Activated CD8-positive, alpha-beta memory T cell treated with anti-CD3 and anti-CD28 coated beads, Interleukin-2, amount 10 ng/mL, durations not matched to agents 7 days and 5 days (primary cell): Measurements from ENCODE around the gene UBR4. TPM values are rescaled to one million over a fixed set of nuclear protein-coding genes. Genes with fewer than 3 reads are reported as not detected.

ENCODE experiments used
- ATAC-seq: fragments of 150-1000 bp; cut with Tn5 transposase; one replicate; pipeline ENCODE4 v1.10.0; 2021; ENCODE audit warnings: moderate library complexity
- CTCF ChIA-PET: fragments of 350-600 bp; sonication (Branson Sonifier 250); formaldehyde crosslinking; loops from one replicate; lab custom pipeline; 2021; ENCODE audit warnings: antibody characterized with exemption; lab: Charles Lee
- DNase-seq: peaks from one replicate; pipeline ENCODE4 v3.0.0-alpha.2; 2020
- H3K27ac Mint-ChIP-seq: one replicate; pipeline ENCODE4 v1.8.0; 2021; ENCODE audit warnings: mild to moderate bottlenecking, mixed read lengths
- H3K27me3 Mint-ChIP-seq: one replicate; pipeline ENCODE4 v1.8.0; 2021; ENCODE audit warnings: mixed read lengths
- H3K36me3 Mint-ChIP-seq: one replicate; pipeline ENCODE4 v1.8.0; 2021; ENCODE audit warnings: mild to moderate bottlenecking, mixed read lengths
- H3K4me1 Mint-ChIP-seq: one replicate; pipeline ENCODE4 v1.8.0; 2021; ENCODE audit warnings: mixed read lengths
- H3K4me3 Mint-ChIP-seq: one replicate; pipeline ENCODE4 v1.8.0; 2021; ENCODE audit warnings: mild to moderate bottlenecking, moderate library complexity, mixed read lengths
- H3K9me3 Mint-ChIP-seq: one replicate; pipeline ENCODE4 v1.8.0; 2022; ENCODE audit warnings: low read depth, mixed read lengths
- total RNA-seq, 2 experiments: library from RNA; stranded (reverse); gene quantifications; one replicate each; pipeline ENCODE4 v1.2.3, GENCODE V29; 2021

Gene UBR4
- total RNA-seq, 2 experiments from 2014 or later = 140 to 144 TPM

- Mint-ChIP-seq H3K4me1 (peaks cover 13% of the 10 kb centered on the region), H3K27me3 (no peaks in the 10 kb centered on the region), H3K27ac (no peak overlapping the region), H3K9me3 (no peaks in the 10 kb centered on the region), H3K36me3 (peaks cover 65% of the 10 kb centered on the region), H3K4me3 (no peak overlapping the region)
- no peak for ATAC-seq
- CTCF ChIA-PET = interaction anchor here (0.9 to 1.1 kb wide), 2 partner anchors 21 to 211 kb away, joined by 3 read pairs; no protein-coding TSS in a partner anchor
- no peak for DNase-seq
Observed at GRCh38 chr1:19120070-19120469, 90.0 kb downstream of the UBR4 start.

- Mint-ChIP-seq H3K9me3 (no peaks in the 10 kb centered on the region), H3K4me3 (no peak overlapping the region), H3K27ac (no peak overlapping the region), H3K4me1 (no peaks in the 10 kb centered on the region), H3K27me3 (no peaks in the 10 kb centered on the region), H3K36me3 (peaks cover 56% of the 10 kb centered on the region)
- CTCF ChIA-PET = interaction anchor here (2.1 to 3.2 kb wide), 3 partner anchors 207 to 231 kb away, joined by 8 to 27 read pairs (median 18); no protein-coding TSS in a partner anchor
- no peak for ATAC-seq
- DNase-seq = no peak
Observed at GRCh38 chr1:19115082-19115808, 94.8 kb downstream of the UBR4 start.

GRCh38 chr1:19113697-19114092 is 96.4 kb downstream of the UBR4 start:
- Mint-ChIP-seq H3K4me1 (no peaks in the 10 kb centered on the region), H3K27me3 (no peaks in the 10 kb centered on the region), H3K36me3 (peaks cover 47% of the 10 kb centered on the region), H3K9me3 (no peaks in the 10 kb centered on the region), H3K4me3 (no peak overlapping the region), H3K27ac (no peak overlapping the region)
- peak; percentile 63 for DNase-seq
- CTCF ChIA-PET = interaction anchor here (0.7 to 3.2 kb wide), 19 partner anchors 9 to 230 kb away, joined by 3 to 27 read pairs (median 4); partner anchors contain the start of gene ALDH4A1
- peak; percentile 68 for ATAC-seq

- ATAC-seq = no peak
- no peak overlapping the region for H3K27ac Mint-ChIP-seq
- CTCF ChIA-PET = interaction anchor here (0.7 to 3.2 kb wide), 19 partner anchors 8 to 229 kb away, joined by 3 to 27 read pairs (median 4); partner anchors contain the start of gene ALDH4A1
- H3K27me3 Mint-ChIP-seq = no peaks in the 10 kb centered on the region
- no peak for DNase-seq
- H3K9me3 Mint-ChIP-seq = no peaks in the 10 kb centered on the region
- H3K4me1 Mint-ChIP-seq = no peaks in the 10 kb centered on the region
- H3K36me3 Mint-ChIP-seq = peaks cover 48% of the 10 kb centered on the region
- no peak overlapping the region for H3K4me3 Mint-ChIP-seq
Observed at GRCh38 chr1:19112891-19113696, 97.0 kb downstream of the UBR4 start.

GRCh38 chr1:19110257-19110927 is 99.7 kb downstream of the UBR4 start:
- Mint-ChIP-seq H3K4me3 (no peak overlapping the region), H3K9me3 (no peaks in the 10 kb centered on the region), H3K4me1 (no peaks in the 10 kb centered on the region), H3K27ac (no peak overlapping the region), H3K27me3 (no peaks in the 10 kb centered on the region), H3K36me3 (peaks cover 44% of the 10 kb centered on the region)
- no peak for DNase-seq
- ATAC-seq = no peak
- CTCF ChIA-PET = interaction anchor here (1.5 to 1.9 kb wide), 4 partner anchors 17 to 226 kb away, joined by 4 to 6 read pairs (median 4); no protein-coding TSS in a partner anchor

- H3K4me3 Mint-ChIP-seq = no peak overlapping the region
- H3K4me1 Mint-ChIP-seq = no peaks in the 10 kb centered on the region
- DNase-seq (no peak), ATAC-seq (no peak)
- CTCF ChIA-PET = interaction anchor here (0.7 to 1.9 kb wide), 7 partner anchors 13 to 225 kb away, joined by 3 to 6 read pairs (median 4); partner anchors contain the start of gene ALDH4A1
- H3K27ac Mint-ChIP-seq = no peak overlapping the region
- peaks cover 40% of the 10 kb centered on the region for H3K36me3 Mint-ChIP-seq
- H3K9me3 Mint-ChIP-seq = no peaks in the 10 kb centered on the region
- no peaks in the 10 kb centered on the region for H3K27me3 Mint-ChIP-seq
Observed at GRCh38 chr1:19109545-19109944, 100.5 kb downstream of the UBR4 start.

- CTCF ChIA-PET = interaction anchor here (1.0 to 1.5 kb wide), 2 partner anchors 12 to 194 kb away, joined by 3 to 4 read pairs; no protein-coding TSS in a partner anchor
- ATAC-seq (no peak), DNase-seq (no peak)
- Mint-ChIP-seq H3K9me3 (no peaks in the 10 kb centered on the region), H3K4me3 (no peak overlapping the region), H3K36me3 (peaks cover 44% of the 10 kb centered on the region), H3K27me3 (no peaks in the 10 kb centered on the region), H3K4me1 (no peaks in the 10 kb centered on the region), H3K27ac (no peak overlapping the region)
Observed at GRCh38 chr1:19101244-19101643, 108.8 kb downstream of the UBR4 start.

- no peak for DNase-seq
- H3K27ac Mint-ChIP-seq = no peak overlapping the region
- CTCF ChIA-PET = interaction anchor here (1.4 to 1.5 kb wide), 2 partner anchors 10 to 14 kb away, joined by 4 read pairs; no protein-coding TSS in a partner anchor
Observed at GRCh38 chr1:19100028-19100427, 110.0 kb downstream of the UBR4 start.

GRCh38 chr1:19096990-19097389 is 113.1 kb downstream of the UBR4 start:
- Mint-ChIP-seq H3K27ac (no peak overlapping the region), H3K27me3 (no peaks in the 10 kb centered on the region), H3K4me3 (no peak overlapping the region), H3K9me3 (no peaks in the 10 kb centered on the region), H3K36me3 (peaks cover 44% of the 10 kb centered on the region), H3K4me1 (no peaks in the 10 kb centered on the region)
- ATAC-seq (no peak), DNase-seq (no peak)
- CTCF ChIA-PET = interaction anchor here (1.6 to 4.3 kb wide), 3 partner anchors 185 to 192 kb away, joined by 5 to 33 read pairs (median 19); partner anchors contain the start of gene ALDH4A1

More at GRCh38 chr1:19100028-19100427, 110.0 kb downstream of the UBR4 start:
- no peaks in the 10 kb centered on the region for H3K9me3 Mint-ChIP-seq
- no peaks in the 10 kb centered on the region for H3K4me1 Mint-ChIP-seq
- H3K27me3 Mint-ChIP-seq = no peaks in the 10 kb centered on the region
- no peak for ATAC-seq
- H3K36me3 Mint-ChIP-seq = peaks cover 44% of the 10 kb centered on the region
- no peak overlapping the region for H3K4me3 Mint-ChIP-seq

GRCh38 chr1:19096036-19096833 is 113.8 kb downstream of the UBR4 start:
- DNase-seq = no peak
- no peaks in the 10 kb centered on the region for H3K27me3 Mint-ChIP-seq
- no peak overlapping the region for H3K4me3 Mint-ChIP-seq
- H3K9me3 Mint-ChIP-seq = no peaks in the 10 kb centered on the region
- peaks cover 43% of the 10 kb centered on the region for H3K36me3 Mint-ChIP-seq
- H3K4me1 Mint-ChIP-seq = no peaks in the 10 kb centered on the region
- CTCF ChIA-PET = interaction anchor here (0.9 to 4.3 kb wide), 7 partner anchors 13 to 212 kb away, joined by 3 to 33 read pairs (median 5); partner anchors contain the start of gene ALDH4A1
- ATAC-seq = peak; percentile 33
- H3K27ac Mint-ChIP-seq = no peak overlapping the region

- CTCF ChIA-PET = no interaction called here
Observed at GRCh38 chr1:19091196-19091953, 118.7 kb downstream of the UBR4 start.

More at GRCh38 chr1:19091196-19091953, 118.7 kb downstream of the UBR4 start:
- DNase-seq (no peak), ATAC-seq (no peak)
- H3K27me3 Mint-ChIP-seq = no peaks in the 10 kb centered on the region
- H3K4me3 Mint-ChIP-seq = no peak overlapping the region
- H3K4me1 Mint-ChIP-seq = peaks cover 11% of the 10 kb centered on the region
- no peaks in the 10 kb centered on the region for H3K9me3 Mint-ChIP-seq
- H3K36me3 Mint-ChIP-seq = peaks cover 42% of the 10 kb centered on the region
- H3K27ac Mint-ChIP-seq = no peak overlapping the region
